ENCODE results near the gene GJD4. TPM values are rescaled to one million over a fixed set of nuclear protein-coding genes. Genes with fewer than 3 reads are reported as not detected.

Gene GJD4
- total RNA-seq, 1 experiment from 2014 or later: not detected

- no peak for DNase-seq
- Histone ChIP-seq H3K27ac (no peak overlapping the region), H3K9me2 (ENCODE audit: insufficient read depth) (no peaks in the 10 kb centered on the region), H3K79me2 (ENCODE audit: low read depth) (no peaks in the 10 kb centered on the region), H3K4me2 (no peak overlapping the region), H2AFZ (no peak overlapping the region), H3K4me1 (replicated peaks; ENCODE audit: insufficient read depth) (no peaks in the 10 kb centered on the region), H3K9me3 (ENCODE audit: insufficient read depth, low read depth) (no peaks in the 10 kb centered on the region), H3K36me3 (ENCODE audit: low read depth) (no peaks in the 10 kb centered on the region), H3K4me3 (no peak overlapping the region), H4K20me1 (ENCODE audit: insufficient read depth) (no peaks in the 10 kb centered on the region), H3F3A (ENCODE audit: insufficient read depth, low read depth) (no peaks in the 10 kb centered on the region), H3K27me3 (ENCODE audit: insufficient read depth, low read depth) (peaks cover 13% of the 10 kb centered on the region)
- intact Hi-C loops (cut with micrococcal nuclease; ENCODE audit: unreplicated experiment): no loop called here
- no TSS peak for BruUV-seq (replicated peaks)
- no peak for TF ChIP-seq EZH2 (IDR thresholded peaks at IDR 0.05; ENCODE audit: low read depth)
- no peak for TF ChIP-seq CTCF (conservative IDR thresholded peaks at IDR 0.05)
- ChIA-PET POLR2A (ENCODE audit: unreplicated experiment) (no interaction called here), CTCF (no interaction called here)
Observed at GRCh38 chr10:35626971-35627507, 21.9 kb downstream of the GJD4 start.

GRCh38 chr10:35631404-35631803 is 26.3 kb downstream of the GJD4 start:
- H3K4me3 ChIP-seq: no peak overlapping the region
- H3K4me2 ChIP-seq: no peak overlapping the region
- H3F3A ChIP-seq (ENCODE audit: insufficient read depth, low read depth): no peaks in the 10 kb centered on the region
- DNase-seq: no peak
- ChIA-PET POLR2A (ENCODE audit: unreplicated experiment) (no interaction called here), CTCF (no interaction called here)
- no peaks in the 10 kb centered on the region for H3K9me2 ChIP-seq (ENCODE audit: insufficient read depth)
- H3K36me3 ChIP-seq (ENCODE audit: low read depth): no peaks in the 10 kb centered on the region
- H4K20me1 ChIP-seq (ENCODE audit: insufficient read depth): no peaks in the 10 kb centered on the region
- TF ChIP-seq CTCF (conservative IDR thresholded peaks at IDR 0.05) (no peak), EZH2 (IDR thresholded peaks at IDR 0.05; ENCODE audit: low read depth) (no peak)
- no peaks in the 10 kb centered on the region; the same call in 1 of the 2 replicates for H3K27me3 ChIP-seq (ENCODE audit: insufficient read depth, low read depth)
- intact Hi-C loops (cut with micrococcal nuclease; ENCODE audit: unreplicated experiment): no loop called here
- H3K79me2 ChIP-seq (ENCODE audit: low read depth): no peaks in the 10 kb centered on the region
- no peaks in the 10 kb centered on the region for H3K9me3 ChIP-seq (ENCODE audit: insufficient read depth, low read depth)
- no peak overlapping the region for H3K27ac ChIP-seq
- H2AFZ ChIP-seq: no peak overlapping the region
- no peaks in the 10 kb centered on the region for H3K4me1 ChIP-seq (replicated peaks; ENCODE audit: insufficient read depth)
- BruUV-seq (replicated peaks): no TSS peak

- no peak overlapping the region for H3K27ac ChIP-seq
- no TSS peak for BruUV-seq (replicated peaks)
- DNase-seq: no peak
- intact Hi-C loops (cut with micrococcal nuclease; ENCODE audit: unreplicated experiment): no loop called here
- no peaks in the 10 kb centered on the region for H3F3A ChIP-seq (ENCODE audit: insufficient read depth, low read depth)
- no peaks in the 10 kb centered on the region for H3K9me2 ChIP-seq (ENCODE audit: insufficient read depth)
- no peak overlapping the region for H2AFZ ChIP-seq
- no peaks in the 10 kb centered on the region for H3K9me3 ChIP-seq (ENCODE audit: insufficient read depth, low read depth)
- H3K4me1 ChIP-seq (replicated peaks; ENCODE audit: insufficient read depth): no peaks in the 10 kb centered on the region
- H3K27me3 ChIP-seq (ENCODE audit: insufficient read depth, low read depth): no peaks in the 10 kb centered on the region; the same call in 1 of the 2 replicates
- H4K20me1 ChIP-seq (ENCODE audit: insufficient read depth): no peaks in the 10 kb centered on the region
- H3K79me2 ChIP-seq (ENCODE audit: low read depth): no peaks in the 10 kb centered on the region
- H3K4me3 ChIP-seq: no peak overlapping the region
- no peaks in the 10 kb centered on the region for H3K36me3 ChIP-seq (ENCODE audit: low read depth)
- H3K4me2 ChIP-seq: no peak overlapping the region
- no peak for TF ChIP-seq EZH2 (IDR thresholded peaks at IDR 0.05; ENCODE audit: low read depth)
- 0 out of 2 replicates have a peak, but pooled peaks have one; percentile 29 for TF ChIP-seq CTCF (conservative IDR thresholded peaks at IDR 0.05)
- ChIA-PET CTCF (no interaction called here), POLR2A (ENCODE audit: unreplicated experiment) (no interaction called here)
Observed at GRCh38 chr10:35632027-35632426, 26.9 kb downstream of the GJD4 start.

All from PC-9 (cell line).